ENCODE measurements around the gene CDHR5. TPM values are rescaled to one million over a fixed set of nuclear protein-coding genes. Genes with fewer than 3 reads are reported as not detected.

CDHR5 gene
- total RNA-seq, 1 experiment from 2014 or later: 0.05 TPM

GRCh38 chr11:612961-613300, 11.8 kb downstream of the CDHR5 start:
- DNase-seq (ENCODE audit: extremely low read depth, low read depth): no peak

- DNase-seq (ENCODE audit: extremely low read depth, low read depth): no peak
Observed at GRCh38 chr11:612201-612960, 12.4 kb downstream of the CDHR5 start.

- no peak for DNase-seq (ENCODE audit: extremely low read depth, low read depth)
Observed at GRCh38 chr11:611001-611996, 13.5 kb downstream of the CDHR5 start.

- no peak for DNase-seq (ENCODE audit: extremely low read depth, low read depth)
Observed at GRCh38 chr11:610146-610801, 14.5 kb downstream of the CDHR5 start.

- no peak for DNase-seq (ENCODE audit: extremely low read depth, low read depth)
Observed at GRCh38 chr11:609341-609811, 15.4 kb downstream of the CDHR5 start.

DNA sequence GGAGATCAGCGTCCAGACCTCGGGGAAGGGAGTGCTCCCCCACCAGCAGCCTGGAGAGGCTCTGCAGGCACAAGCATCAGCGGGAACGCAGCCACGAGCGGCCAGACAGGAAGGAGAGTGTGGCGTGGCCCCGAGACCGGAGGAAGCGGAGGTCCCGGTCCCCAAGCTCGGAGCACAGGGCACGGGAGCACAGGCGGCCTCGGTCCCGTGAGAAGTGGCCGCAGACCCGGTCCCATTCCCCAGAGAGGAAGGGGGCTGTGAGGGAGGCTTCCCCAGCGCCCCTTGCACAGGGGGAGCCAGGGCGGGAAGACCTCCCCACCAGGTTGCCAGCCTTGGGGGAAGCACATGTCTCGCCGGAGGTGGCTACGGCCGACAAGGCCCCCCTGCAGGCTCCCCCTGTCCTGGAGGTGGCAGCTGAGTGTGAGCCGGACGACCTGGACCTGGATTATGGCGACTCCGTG, 15.9 kb downstream of the CDHR5 start:
- no peak for DNase-seq (ENCODE audit: extremely low read depth, low read depth)

GRCh38 chr11:607971-608659, 16.6 kb downstream of the CDHR5 start:
- DNase-seq (ENCODE audit: extremely low read depth, low read depth): no peak

GRCh38 chr11:607020-607780, 17.6 kb downstream of the CDHR5 start:
- DNase-seq (ENCODE audit: extremely low read depth, low read depth): no peak

GRCh38 chr11:606245-606644, 18.5 kb downstream of the CDHR5 start:
- no peak for DNase-seq (ENCODE audit: extremely low read depth, low read depth)

DNA sequence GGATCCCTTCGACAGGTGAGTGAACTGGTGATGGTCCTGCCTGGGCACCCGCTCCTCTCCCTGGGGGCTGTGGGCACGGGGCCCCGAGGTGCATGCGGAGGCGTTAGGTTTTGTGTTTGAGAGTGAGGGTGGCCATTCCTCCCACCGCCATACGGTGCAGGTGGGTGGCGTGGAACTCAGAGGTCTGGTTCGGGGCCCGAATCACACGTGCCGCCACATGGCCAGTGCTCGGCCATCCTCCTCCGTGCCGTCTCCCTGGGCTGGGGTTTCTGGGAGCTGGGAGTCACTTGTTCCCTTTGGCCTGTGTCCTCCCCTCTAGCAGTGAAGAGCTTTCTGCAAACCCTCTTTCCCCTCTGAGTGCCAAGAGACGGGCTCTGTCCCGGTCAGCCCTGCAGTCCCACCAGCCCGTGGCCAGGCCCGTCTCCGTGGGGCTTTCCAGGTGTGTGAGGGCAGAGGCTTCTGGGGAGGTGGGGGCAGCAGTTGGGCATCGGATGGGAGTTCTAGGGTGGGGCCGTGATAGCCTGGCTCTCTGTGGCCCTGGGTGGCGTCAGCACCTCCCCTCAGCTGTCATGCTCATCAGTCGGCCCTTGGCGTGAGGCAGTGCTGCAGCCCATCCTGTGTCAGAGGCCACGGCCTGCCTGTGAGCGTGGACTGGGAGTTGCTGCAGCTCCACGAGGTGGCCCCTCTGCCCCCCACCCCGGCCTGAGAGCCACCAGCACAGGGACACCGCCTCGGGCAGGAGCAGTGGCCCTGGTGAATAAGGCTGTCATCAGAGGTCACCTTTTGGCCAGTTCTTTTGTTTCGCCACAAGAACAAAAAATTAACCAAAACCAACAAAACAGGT, 19.2 kb downstream of the CDHR5 start:
- DNase-seq (ENCODE audit: extremely low read depth, low read depth): no peak

DNA sequence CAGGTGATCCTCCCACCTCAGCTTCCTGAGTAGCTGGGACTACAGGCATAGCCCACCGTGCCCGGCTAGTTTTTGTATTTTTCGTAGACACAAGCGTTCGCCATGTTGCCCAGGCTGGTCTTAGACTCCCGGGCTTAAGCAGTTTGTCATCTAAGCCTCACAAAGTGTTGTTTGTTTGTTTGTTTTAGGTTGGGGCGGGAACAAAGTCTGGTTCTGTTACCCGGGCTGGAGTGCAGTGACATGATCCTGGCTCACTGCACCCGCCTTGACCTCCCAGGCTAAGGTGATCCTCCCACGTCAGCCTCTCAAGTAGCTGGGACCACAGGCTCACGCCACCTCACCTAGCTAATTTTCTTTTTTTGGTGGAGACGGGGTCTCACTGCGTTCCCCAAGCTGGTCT, 21.6 kb downstream of the CDHR5 start:
- no peak for DNase-seq (ENCODE audit: extremely low read depth, low read depth)

GRCh38 chr11:601573-602245, 23.0 kb downstream of the CDHR5 start:
- DNase-seq (ENCODE audit: extremely low read depth, low read depth): no peak

DNA sequence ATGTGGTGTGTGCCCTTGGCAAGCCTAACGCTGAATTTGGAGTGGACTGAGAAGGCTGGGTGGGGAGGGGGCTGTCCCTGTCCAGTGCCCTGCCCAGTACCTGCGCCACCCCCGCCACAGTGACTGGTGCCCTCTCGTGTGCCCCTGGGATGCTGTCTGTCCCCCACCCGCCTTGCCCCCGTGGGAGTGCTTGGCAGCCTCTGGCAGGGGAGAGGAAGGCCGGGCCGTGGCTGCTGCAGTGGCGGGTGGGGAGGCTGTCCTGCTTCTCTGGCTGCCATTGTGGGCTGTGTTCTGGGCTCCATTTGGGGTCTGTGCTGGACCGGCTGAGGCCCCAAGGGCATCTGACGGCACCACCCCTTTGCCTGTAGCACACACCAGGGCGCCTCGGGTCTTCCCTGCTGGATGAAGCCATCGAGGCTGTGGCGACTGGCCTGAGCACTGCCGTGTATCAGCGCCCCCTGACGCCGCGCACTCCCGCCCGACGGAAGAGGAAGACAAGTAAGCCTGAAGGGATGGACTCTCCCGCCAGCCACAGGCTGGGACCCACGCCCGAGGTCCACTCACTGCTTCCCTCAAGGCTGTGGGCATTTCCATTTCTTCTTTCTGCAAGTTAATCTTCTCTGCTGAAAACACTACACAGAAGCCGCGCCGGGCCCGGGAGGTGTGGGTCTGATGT, 26.6 kb downstream of the CDHR5 start:
- no peak for DNase-seq (ENCODE audit: extremely low read depth, low read depth)

DNA sequence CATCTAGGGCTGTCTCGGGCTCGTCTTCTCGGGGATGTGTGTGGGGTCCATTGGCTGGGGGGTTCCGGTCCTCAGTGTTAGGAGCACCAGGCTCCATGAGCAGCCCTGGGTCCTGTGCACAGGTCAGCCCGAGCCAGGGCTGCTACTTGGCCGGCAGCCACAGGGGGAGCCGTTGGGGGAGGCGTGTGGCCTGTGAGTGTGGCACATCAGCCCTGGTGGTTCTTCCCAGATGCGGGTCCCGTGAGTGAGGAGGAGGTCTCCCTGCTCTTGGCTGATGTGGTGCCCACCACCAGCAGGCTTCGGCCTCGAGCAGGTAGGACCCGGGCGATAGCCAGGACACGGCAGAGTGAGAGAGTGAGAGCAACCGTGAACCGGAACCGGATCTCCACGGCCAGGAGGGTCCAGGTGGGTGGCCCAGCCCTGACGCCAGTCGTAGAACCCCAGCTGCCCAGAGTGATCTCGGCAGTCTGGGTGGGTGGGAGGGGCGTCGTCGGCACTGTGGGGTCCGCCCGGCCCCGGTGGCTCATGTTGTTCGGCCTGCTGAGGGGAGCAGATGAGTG, 27.5 kb downstream of the CDHR5 start:
- DNase-seq (ENCODE audit: extremely low read depth, low read depth): no peak

GRCh38 chr11:596374-596773, 28.4 kb downstream of the CDHR5 start:
- no peak for DNase-seq (ENCODE audit: extremely low read depth, low read depth)

DNA sequence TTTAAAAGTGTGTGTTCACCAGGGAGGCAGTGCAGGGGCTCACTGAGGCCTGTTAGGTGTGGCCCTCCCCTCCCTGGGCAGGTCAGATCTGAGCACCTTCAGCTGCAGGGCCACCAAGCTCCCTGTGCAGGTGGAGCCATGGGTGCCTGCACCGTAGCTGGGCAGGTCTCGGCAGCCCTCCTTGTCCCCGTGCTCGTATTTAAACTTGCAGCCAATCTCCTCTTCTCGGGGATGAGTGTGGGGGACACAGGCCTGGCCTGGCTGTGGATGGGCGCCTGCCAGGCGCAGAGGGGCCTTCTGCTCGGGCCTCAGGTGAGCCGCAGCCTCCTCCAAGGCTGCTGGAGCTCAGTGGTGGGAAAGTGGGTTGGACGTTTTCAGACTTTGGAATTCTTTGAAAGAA, 29.4 kb downstream of the CDHR5 start:
- no peak for DNase-seq (ENCODE audit: extremely low read depth, low read depth)

DNA sequence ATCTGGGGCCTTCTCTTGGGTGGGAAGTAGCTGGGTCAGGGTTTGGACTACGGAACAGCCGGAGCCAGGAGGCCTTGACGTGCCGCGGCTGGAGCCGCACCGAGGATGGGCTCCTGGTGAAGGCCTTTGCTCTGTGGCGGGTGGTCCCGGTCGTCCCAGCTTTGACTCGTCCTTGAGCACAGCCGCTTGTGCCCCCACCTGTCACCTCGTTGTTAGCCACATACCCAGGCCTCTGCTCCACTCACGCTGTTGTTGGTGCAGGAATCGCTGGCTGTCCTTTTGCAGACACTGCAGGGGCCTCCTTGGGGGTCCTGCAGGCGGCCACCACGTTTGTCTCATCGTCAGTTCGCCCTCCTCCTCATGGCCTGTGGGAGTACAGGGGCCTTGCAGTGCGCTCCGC, 31.4 kb downstream of the CDHR5 start:
- no peak for DNase-seq (ENCODE audit: extremely low read depth, low read depth)
